Activated T-cell treated with anti-CD3 and anti-CD28 coated beads for 48 hours (primary cell): ENCODE measurements around the gene RTBDN.

Experiments
- DNase-seq: peaks from one replicate; pipeline ENCODE4 v3.0.0-alpha.2; 2020; ENCODE audit warnings: low read depth

RTBDN gene

DNA sequence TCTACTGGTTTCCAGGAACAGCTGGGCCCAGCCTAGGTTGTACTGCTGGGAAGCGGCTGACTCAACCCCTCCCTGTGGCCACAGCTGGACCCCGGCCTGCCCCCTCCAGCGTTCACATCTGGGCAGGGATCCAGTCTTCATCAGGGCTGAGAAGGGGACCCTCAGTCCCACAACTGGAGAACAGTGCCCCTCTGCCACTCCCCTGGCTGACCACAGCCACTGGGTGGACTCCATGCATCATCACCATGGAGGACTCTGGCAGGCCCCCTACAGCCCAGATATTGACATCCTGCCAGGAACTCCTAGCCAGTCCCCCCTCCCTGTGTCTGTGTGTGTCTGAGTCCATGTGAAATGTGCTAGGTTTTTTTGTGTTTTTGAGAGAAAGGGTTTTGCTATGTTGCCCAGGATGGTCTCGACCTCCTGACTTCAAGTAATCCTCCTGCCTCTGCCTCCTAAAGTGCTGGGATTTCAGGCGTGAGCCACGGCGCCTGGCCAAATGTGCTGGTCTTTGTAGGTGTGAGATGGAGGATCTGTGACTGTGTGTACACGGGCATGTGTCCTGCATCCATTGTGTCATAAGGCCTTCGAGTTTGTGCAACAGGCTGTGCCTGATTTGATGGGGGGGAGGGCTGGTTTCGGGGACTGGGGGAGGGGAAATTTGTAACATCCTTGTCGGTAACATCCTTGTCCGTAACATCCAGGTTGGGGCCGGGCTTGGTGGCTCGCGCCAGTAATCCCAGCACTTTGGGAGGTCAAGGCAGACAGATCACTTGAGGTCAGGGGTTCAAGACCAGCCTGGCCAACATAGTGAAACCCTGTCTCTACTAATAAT is 55.0 kb downstream of the RTBDN start:
- DNase-seq, result no peak

- DNase-seq, result no peak
Measured at GRCh38 chr19:12778905-12779161, 55.5 kb downstream of the RTBDN start.

GRCh38 chr19:12778017-12778904 is 56.1 kb downstream of the RTBDN start:
- no peak for DNase-seq

DNA sequence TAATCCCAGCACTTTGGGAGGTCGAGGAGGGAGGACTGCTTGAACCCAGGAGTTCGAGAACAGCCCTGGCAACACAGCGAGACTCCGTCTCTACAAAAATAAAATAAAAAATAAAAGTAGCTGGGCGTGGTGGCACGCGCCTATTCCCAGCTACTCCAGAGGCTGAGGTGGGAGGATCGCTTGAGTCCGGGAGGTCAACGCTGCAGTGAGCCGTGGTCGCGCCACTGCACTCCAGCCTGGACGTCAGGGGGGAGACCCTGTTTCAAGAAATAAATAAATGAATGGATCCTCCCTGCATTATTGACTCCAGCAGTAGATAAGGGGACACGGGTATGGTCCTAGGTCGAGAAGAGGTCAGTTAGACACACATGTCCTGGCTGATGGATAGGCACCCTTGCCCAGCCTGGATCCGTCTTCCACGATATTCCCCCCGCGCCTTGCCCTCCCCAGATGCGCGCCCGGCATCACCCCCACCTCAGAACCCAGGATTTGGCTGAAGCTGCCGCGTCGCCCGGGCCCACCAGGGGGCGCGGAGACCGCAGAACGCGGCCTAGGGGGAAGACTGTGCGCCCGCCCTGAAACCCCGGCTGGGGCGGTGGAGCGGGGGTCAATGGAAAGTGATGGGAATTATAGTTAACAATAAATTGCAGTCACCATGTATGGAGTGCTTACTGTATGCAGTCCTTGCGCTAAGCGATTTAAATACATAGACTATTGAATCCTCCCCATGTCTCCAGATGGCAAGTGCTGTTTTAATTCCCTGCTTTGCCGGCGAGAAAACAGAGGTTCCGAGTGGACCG is 57.0 kb downstream of the RTBDN start:
- peak; percentile 83 for DNase-seq
